H1 (cell line): ENCODE measurements around the gene ARHGAP26. TPM values are rescaled to one million over a fixed set of nuclear protein-coding genes. Genes with fewer than 3 reads are reported as not detected.

Experiments used
- TAF7 ChIP-seq: optimal IDR thresholded peaks from 2 replicates; pipeline ENCODE3; 2011; ENCODE audit warnings: low read depth, mild to moderate bottlenecking, inconsistent platforms, low read length, moderate library complexity, borderline replicate concordance
- polyA plus RNA-seq, 7 experiments: library from polyadenylated mRNA; depleted of rRNA in 3 of 7; stranded (reverse) in 5 of 7; unstranded in 2 of 7; fragments of >200 nt in 5 of 7; fragments of 200-250 nt in 2 of 7; gene quantifications; 1 replicate in 5 of 7; 2 replicates in 1 of 7; 4 replicates in 1 of 7; pipeline versions ENCODE4 v1.2.1 to v1.2.3, GENCODE V29; 2011 to 2013; ENCODE audit warnings: missing spikeins in 2 of 7, mixed read lengths in 2 of 7
- total RNA-seq: library from RNA; stranded (reverse); fragmentation: NEBNext Ultra II Directional; extraction: Animal tissue kit (Norgen Biotek cat#: 25700); gene quantifications from 2 replicates; pipeline ENCODE4 v1.2.1, GENCODE V29; 2021

ARHGAP26 gene
- total and polyA plus RNA-seq, 2 of the 8 experiments (the other 6 are each of a cell fraction or from before 2014, with no cell fraction given) = 7.1 to 24.8 TPM

DNA sequence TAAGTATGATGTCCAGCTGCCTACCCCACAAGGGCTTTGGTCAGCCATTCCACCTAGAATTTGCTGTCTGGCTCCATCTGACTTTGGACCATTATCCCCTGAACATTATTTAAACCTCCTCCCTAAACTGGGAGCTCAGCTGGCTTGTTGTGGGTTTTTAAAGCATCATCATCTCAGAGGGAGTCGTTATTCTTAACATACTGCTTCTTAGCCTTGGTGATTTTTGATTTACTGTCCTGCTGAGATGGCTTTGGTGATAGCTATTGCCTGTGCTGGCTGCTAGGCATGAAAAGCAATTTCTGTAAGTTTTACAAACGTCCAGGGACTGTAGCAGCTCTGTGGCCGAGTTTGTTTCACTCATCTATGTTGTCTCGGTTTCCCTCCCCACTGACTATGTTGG is 377.2 kb downstream of the ARHGAP26 start (continued):
- no peak for TF ChIP-seq TAF7
